Measurements from ENCODE around the gene AMDHD1. TPM values are rescaled to one million over a fixed set of nuclear protein-coding genes. Genes with fewer than 3 reads are reported as not detected.

AMDHD1 gene
- total and polyA plus RNA-seq, 2 of the 4 experiments (the other 2 are of a cell fraction), result under 0.01 TPM; not detected in 1

DNA sequence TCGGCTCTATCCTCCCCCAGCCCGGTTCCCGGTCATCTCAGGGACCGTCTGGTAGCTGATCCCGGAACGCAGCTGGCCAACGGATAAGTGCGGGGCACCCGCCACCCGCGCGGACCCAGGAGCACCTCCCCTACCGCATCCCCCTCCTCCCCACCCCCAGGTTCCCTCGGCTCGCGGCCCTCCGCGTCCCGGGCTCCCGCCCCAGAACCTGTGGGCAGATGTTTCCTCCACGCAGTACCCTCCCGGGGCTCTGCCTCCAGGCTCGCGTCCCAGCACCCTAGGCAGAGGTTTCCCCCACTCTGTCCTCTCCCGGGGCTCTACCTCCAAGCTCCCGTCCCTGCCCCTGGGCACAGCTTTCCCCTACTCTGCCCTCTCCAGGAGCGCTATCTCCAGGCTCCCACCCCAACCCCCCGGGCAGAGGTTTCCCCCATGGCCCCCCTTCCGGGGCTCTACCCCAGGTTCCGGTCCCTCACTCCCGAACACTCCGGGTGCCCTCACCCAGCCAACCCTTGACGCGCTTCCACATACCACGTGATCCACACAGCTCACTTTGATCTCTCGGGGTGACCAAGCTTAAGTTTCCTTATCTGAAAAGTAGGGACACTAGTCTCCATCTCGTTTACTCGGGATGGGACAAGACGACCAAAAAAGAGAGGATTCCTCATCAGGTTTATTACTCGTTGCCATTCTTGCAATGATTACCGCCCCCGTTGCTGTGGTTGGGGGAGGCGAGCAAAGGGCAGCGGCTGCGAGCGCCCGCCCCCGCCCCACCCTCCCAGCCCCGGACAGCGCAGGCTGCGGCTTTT, 404 bp upstream of the AMDHD1 start, which contains the start of gene CCDC38:
CCDC38 (minus strand) TSS at position 91 of the 806 bp plus-strand sequence. CDS start 6,105 bp downstream, outside the sequence.
- Histone ChIP-seq H3K14ac (replicated peaks; ENCODE audit: low read depth, low read length) (0 out of 2 replicates have a peak within 1 kb of the TSS, but pooled peaks have one; percentile 19), H3K4ac (ENCODE audit: low read depth, low read length) (peak within 1 kb of the TSS; percentile 36; the same call in 1 of the 2 replicates), H3K9me1 (ENCODE audit: insufficient read depth, low read length) (no peaks in the 10 kb centered on the region), H3K27me3 (ENCODE audit: control insufficient read depth, insufficient read depth, low read length) (peaks cover 7% of the 10 kb centered on the region), H2BK120ac (ENCODE audit: low read depth, low read length) (no peak within 1 kb of the TSS; the same call in 1 of the 2 replicates), H2BK5ac (ENCODE audit: low read depth, low read length, poor library complexity, severe bottlenecking) (no peak within 1 kb of the TSS), H4K8ac (ENCODE audit: low read depth in 2 of 2, low read length in 2 of 2) (peak within 1 kb of the TSS; percentile 9 to 87; a peak in 3 of 4 replicates), H3K4me1 (ENCODE audit: control insufficient read depth, insufficient read depth, low read length) (peaks cover 2% of the 10 kb centered on the region; the same call in 1 of the 2 replicates), H3K18ac (ENCODE audit: low read depth, low read length) (no peak within 1 kb of the TSS; the same call in 1 of the 2 replicates), H2BK15ac (ENCODE audit: low read depth, low read length) (no peak within 1 kb of the TSS), H2BK20ac (ENCODE audit: low read depth, low read length) (no peak within 1 kb of the TSS), H3K56ac (ENCODE audit: extremely low read depth, insufficient read depth, low read length) (no peak within 1 kb of the TSS), H3K9me3 (ENCODE audit: control insufficient read depth, insufficient read depth, low read length) (no peaks in the 10 kb centered on the region), H2AK5ac (ENCODE audit: low read depth, low read length) (no peak within 1 kb of the TSS), H3K36me3 (ENCODE audit: control insufficient read depth, insufficient read depth, low read length) (no peaks in the 10 kb centered on the region), H3K27ac (ENCODE audit: insufficient read depth, low read length) (no peak within 1 kb of the TSS; the same call in 1 of the 2 replicates), H3K79me1 (ENCODE audit: low read depth in 1 of 2, low read length in 2 of 2) (no peaks in the 10 kb centered on the region), H4K91ac (ENCODE audit: insufficient read depth, low read depth, low read length) (peak within 1 kb of the TSS; percentile 58; the same call in 1 of the 2 replicates), H3K4me2 (ENCODE audit: low read depth, low read length) (peak within 1 kb of the TSS; percentile 99), H4K20me1 (ENCODE audit: insufficient read depth, low read length) (no peaks in the 10 kb centered on the region), H4K5ac (ENCODE audit: low read depth, low read length) (no peak within 1 kb of the TSS; the same call in 1 of the 2 replicates), H2AK9ac (replicated peaks; ENCODE audit: low read depth, low read length, poor library complexity) (peak within 1 kb of the TSS; percentile 15), H3K4me3 (ENCODE audit: insufficient read depth, low read depth, low read length) (peak within 1 kb of the TSS; percentile 97), H2AFZ (replicated peaks; ENCODE audit: low read length, poor library complexity) (peak within 1 kb of the TSS; percentile 94), H3K23ac (ENCODE audit: low read depth, low read length) (0 out of 2 replicates have a peak within 1 kb of the TSS, but pooled peaks have one; percentile 11), H3K9ac (ENCODE audit: low read depth, low read length) (peak within 1 kb of the TSS; percentile 67)
- no TSS peak for BruUV-seq (replicated peaks)
- CTCF ChIA-PET, result interaction anchor here (0.6 to 1.7 kb wide), 2 partner anchors 24 to 75 kb away, joined by 3 to 5 read pairs; no protein-coding TSS in a partner anchor
- in situ Hi-C loops (cut with MboI; ENCODE audit: low sequenced_read_pairs), result no loop called here
- WGBS, 2 experiments (ENCODE audit: extremely low coverage in 2 of 2, insufficient read length in 1 of 2), result 1% methylated on average over 13 of the region's 51 CpGs; no CpG with 5 or more reads in 1 of the 2 experiments
- DNase-seq, result peak; percentile 28
- intact Hi-C loops (cut with micrococcal nuclease), result no loop called here
- peak; percentile 95 for ATAC-seq (ENCODE audit: low read depth)
- dilution Hi-C loops (cut with HindIII; ENCODE audit: low sequenced_read_pairs, unreplicated experiment), result no loop called here
- no peak for TF ChIP-seq CHD1 (IDR thresholded peaks at IDR 0.05; ENCODE audit: low read depth, low read length)
- TF ChIP-seq MAZ (IDR thresholded peaks at IDR 0.05; ENCODE audit: borderline replicate concordance, low read depth, low read length), result no peak
- TF ChIP-seq FOS (IDR thresholded peaks at IDR 0.05; ENCODE audit: low read depth, low read length), result no peak
- no peak for TF ChIP-seq SMC3 (IDR thresholded peaks at IDR 0.05; ENCODE audit: low read depth, low read length)
- TF ChIP-seq, protein P1, sequence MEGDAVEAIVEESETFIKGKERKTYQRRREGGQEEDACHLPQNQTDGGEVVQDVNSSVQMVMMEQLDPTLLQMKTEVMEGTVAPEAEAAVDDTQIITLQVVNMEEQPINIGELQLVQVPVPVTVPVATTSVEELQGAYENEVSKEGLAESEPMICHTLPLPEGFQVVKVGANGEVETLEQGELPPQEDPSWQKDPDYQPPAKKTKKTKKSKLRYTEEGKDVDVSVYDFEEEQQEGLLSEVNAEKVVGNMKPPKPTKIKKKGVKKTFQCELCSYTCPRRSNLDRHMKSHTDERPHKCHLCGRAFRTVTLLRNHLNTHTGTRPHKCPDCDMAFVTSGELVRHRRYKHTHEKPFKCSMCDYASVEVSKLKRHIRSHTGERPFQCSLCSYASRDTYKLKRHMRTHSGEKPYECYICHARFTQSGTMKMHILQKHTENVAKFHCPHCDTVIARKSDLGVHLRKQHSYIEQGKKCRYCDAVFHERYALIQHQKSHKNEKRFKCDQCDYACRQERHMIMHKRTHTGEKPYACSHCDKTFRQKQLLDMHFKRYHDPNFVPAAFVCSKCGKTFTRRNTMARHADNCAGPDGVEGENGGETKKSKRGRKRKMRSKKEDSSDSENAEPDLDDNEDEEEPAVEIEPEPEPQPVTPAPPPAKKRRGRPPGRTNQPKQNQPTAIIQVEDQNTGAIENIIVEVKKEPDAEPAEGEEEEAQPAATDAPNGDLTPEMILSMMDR (conservative IDR thresholded peaks at IDR 0.05; ENCODE audit: low read depth, low read length), result no peak
- peak; percentile 77 for TF ChIP-seq USF2 (IDR thresholded peaks at IDR 0.05; ENCODE audit: low read depth, low read length)
- TF ChIP-seq RCOR1 (IDR thresholded peaks at IDR 0.05; ENCODE audit: insufficient replicate concordance, low read length), result no peak
- POLR2A ChIA-PET (ENCODE audit: unreplicated experiment), result no interaction called here
